Occipital lobe (tissue), 2 donors: ENCODE measurements around the gene NOTCH1. TPM values are rescaled to one million over a fixed set of nuclear protein-coding genes. Genes with fewer than 3 reads are reported as not detected.

Experiments used
- DNase-seq: peaks from one replicate; lab custom pipeline; 2025; lab: John Stamatoyannopoulos, UW
- total RNA-seq: library from RNA; depleted of rRNA; stranded (reverse); fragments of >200 nt; gene quantifications from one replicate; pipeline ENCODE4 v1.2.3, GENCODE V29; 2014

Gene NOTCH1
- total RNA-seq, 1 donor from 2014 or later, result 22.9 TPM

DNA sequence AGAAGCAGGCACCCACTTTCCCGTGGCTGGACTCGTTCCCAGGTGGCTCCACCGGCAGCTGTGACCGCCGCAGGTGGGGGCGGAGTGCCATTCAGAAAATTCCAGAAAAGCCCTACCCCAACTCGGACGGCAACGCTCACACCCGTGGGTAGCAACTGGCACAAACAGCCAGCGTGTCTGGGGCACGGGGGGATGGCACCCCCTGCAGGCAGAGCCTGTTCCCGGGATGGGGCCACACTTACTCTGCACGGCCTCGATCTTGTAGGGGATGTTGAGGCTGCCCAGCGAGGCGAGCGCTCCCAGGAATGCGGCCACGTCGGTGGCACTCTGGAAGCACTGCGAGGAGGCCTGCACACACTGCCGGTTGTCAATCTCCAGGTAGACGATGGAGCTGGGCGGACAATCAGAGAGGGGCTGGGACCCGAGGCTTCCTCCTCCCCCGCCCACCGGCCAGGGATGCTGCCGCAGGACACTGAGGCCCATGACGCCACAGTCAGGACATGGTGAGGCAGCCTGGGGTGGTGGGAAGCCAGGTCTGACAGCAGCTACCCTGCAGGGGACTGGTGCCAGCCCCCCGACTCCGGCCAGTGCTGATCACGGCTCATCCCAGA is 42.8 kb downstream of the NOTCH1 start:
- DNase-seq, result no peak

GRCh38 chr9:136502196-136502595 is 43.7 kb downstream of the NOTCH1 start:
- no peak for DNase-seq

GRCh38 chr9:136501686-136502085 is 44.2 kb downstream of the NOTCH1 start:
- no peak for DNase-seq

DNA sequence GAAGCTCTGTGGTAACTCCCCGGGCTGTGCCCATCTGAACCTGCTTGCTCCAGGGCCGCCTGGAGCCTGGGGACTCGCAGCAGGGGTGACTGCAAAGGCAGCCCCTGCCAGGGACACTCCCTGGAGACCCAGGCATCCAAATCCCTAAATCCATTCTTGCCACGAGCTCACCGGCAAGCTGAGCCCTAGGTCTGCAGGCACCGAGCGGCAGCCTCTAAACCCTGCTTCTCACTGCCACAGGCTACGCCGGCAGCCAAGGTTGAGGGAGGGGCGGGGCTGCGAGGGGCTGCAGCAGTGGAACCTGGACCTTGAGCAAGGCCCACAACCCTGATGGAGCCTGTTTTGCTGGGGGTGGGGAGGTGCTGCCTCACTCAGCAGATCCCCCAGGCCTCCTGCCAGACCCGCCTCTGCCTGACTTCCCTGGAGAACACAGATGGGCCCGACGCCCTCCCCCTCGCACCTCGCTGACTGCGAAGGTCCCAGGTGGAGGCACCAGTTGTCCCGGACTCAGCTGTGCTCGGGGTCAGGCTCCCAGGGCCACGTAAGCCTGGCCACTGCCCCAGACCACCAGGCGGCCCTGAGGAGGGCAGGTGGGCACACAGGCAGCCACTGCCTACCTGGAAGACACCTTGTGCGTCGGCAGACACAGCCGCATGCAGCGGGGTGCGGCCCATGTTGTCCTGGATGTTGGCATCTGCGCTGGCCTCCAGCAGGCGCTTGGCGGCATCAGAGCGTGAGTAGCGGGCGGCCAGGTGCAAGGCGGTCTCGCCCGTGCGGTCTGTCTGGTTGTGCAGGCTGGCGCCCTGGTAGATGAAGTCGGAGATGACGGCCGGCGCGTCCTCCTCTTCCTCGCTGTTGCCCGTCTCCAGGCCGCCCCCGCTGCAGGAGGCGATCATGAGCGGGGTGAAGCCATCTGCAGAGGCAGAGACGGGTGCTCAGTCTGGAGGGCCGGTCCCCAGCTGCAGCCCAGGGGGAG is 45.6 kb downstream of the NOTCH1 start:
- no peak for DNase-seq

DNA sequence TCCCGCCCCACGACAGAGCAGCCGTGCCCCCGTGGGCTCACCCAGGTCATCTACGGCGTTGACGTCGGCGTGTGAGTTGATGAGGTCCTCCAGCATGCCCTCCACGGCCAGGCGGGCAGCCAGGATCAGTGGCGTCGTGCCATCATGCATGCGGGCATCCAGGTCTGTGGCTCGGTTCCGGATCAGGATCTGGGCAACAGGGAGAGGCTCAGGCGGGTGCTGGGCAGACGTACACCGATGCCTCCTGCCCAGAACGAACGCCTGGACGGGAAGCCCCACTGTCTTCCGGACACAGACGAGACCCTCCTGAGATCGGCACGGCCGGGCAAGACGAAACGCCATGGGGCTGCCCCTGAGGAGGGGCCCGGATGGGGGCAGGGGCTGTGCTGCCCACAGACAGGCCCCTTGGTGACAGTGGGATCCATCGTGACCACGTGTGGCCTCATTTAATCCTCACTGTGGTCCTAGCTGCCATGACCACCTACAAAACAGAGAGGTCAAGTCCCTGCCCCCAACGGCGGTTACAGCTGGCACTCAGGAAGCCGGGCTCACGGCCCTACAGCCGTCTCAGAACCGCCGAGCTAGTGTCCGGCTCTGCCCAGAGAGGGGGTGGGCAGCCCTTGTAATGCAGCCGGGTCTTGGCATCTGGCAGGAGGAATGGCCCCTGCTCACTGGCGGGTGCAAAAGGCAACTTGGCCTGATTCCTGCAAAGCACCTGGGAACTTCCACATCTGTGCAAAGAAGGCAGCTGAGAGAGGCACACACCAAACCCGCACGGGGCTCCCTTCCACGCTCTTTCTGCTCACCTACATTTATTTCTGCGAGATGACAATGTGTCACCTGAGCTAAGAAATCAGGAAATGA is 46.5 kb downstream of the NOTCH1 start:
- DNase-seq, result no peak

- DNase-seq, result no peak
These were observed 47.7 kb downstream of the NOTCH1 start for GRCh38 chr9:136497916-136498695.

- no peak for DNase-seq
These were observed 48.8 kb downstream of the NOTCH1 start for GRCh38 chr9:136496801-136497620.

GRCh38 chr9:136496181-136496580 is 49.7 kb downstream of the NOTCH1 start:
- no peak for DNase-seq

DNA sequence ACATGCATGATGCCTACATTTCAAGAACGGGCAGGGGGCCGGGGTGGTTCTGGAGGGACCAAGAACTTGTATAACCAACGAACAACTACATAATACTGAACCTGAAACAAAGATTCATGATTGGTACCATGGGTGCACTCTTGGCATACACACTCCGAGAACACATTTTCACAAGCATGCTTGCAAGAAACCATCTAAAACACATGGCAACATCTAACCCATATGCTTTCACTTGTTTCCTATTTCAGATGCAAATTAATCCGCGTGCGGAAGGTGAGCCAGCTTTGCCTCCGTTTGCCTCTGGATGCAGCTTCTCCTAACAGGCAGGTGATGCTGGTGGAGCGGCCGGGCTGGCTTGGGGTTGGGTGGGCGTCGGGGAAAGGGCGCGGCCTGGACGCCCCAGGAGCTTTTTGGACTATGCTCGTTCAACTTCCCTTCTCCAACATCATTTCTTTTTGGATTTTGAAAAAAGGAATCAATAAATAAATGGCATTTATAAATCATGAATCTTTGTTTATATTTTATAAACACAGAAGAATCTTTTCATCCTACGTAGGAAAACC is 50.5 kb downstream of the NOTCH1 start:
- DNase-seq, result no peak

GRCh38 chr9:136494531-136495215 is 51.2 kb downstream of the NOTCH1 start:
- DNase-seq, result no peak

DNA sequence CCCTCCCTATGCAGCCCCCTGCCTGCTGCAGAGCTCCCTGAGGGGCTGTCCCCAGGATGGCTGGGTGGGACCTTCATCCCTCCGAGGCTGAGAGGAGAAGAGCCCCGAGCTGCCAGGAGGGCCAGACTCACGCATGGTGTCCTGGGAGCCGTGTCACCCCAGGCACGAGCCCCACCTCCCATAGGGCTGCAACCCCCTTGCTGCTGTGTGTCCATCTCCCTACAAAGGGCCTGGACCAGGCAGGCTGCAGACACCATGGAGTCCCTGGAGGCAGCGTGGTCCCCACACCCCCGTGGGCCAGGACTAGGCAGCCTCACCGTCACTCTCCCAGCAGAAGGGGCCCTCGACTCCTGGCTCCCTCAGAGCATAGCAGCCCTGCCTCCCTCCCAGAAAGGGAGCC is 51.8 kb downstream of the NOTCH1 start:
- no peak for DNase-seq

DNA sequence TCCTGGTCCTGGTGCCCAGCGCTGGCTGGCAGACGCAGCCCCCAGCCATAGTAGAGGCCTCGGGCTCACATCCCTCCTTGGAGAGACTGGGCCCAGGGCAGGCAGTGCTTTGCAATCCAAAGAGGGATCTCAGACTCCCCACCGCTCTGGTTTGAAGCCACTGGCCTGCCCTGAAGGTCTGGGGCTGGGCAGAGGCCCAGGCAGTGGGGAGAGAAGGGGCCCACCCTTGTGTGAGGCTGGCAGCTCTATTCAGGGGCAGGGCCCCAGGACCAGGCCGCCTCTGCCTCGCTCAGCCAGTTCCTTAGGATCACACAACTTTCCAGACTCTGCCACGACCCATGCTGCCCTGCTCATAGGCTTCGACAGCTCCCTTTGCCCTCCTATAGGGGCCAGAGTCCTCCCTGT is 52.3 kb downstream of the NOTCH1 start:
- no peak for DNase-seq

DNA sequence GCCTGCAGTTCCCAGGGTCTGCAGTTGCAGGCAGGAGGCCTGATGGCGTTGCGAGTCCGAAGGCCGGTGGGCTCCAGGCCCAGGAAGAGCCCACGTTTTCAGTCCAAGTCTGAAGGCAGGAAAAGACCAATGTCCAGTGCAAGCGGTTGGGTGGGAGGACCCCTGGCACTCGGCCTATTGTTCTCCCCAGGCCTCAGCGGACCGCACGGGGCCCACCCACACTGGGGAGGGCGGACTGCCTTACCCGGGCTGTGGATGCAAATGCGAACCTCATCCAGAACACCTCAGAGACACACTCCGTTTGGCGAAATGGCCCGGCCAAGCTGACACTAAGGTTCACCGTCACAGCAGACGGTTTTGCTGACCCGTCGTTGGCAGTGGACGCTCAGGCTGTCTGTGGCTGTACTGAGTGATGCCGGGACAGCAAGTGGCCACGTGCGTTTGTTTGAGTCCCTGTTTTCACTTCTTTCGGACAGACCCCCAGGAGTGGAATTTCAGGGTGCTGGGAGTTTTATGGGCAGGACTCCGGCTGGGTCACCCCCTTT is 52.8 kb downstream of the NOTCH1 start:
- DNase-seq, result no peak

GRCh38 chr9:136489731-136490130 is 56.1 kb downstream of the NOTCH1 start:
- no peak for DNase-seq

DNA sequence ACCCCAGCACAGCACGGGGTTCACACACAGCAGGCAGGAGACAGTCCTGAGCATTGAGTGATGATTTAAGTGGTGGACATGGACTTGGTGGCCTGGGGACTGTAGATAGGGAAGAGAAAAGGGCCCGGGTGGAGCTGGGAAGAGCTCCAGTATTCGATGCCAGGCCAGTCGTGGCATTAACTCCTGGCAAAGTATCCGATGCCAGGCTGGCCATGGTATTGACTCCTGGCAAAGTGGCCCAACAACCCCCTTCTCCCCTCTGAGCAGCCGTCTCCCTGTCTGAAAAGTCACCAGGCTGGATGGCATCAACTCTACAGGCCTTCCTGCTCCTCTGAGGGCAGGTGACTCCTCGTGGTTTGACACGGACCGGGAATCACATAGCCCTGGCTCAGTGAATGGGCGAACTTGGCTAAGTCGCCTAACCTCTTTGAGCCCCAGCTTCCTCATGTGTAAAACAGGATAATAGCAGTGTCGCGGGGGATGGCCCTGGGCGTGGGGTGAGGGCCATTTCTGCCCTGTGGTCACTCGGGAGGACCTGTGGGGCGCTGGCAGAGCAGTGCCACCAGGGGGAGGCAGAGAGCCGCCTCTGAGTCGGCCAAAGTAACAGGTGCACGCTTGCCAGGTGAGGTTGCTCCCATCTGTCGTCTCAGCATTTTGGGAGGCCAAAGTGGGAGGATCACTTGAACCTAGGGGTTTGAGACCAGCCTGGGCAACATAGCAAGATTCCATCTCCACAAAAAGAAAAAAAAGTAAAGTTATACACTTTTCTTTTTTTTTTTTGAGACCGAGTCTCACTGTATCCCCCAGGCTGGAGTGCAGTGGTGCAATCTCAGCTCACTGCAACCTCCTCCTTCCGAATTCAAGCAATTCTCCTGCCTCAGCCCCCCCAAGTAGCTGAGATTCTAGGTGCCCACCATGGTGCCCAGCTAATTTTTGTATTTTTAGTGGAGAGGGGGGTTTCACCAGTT is 57.3 kb downstream of the NOTCH1 start:
- peak; percentile 25 for DNase-seq

GRCh38 chr9:136487672-136488071 is 58.2 kb downstream of the NOTCH1 start:
- no peak for DNase-seq

DNA sequence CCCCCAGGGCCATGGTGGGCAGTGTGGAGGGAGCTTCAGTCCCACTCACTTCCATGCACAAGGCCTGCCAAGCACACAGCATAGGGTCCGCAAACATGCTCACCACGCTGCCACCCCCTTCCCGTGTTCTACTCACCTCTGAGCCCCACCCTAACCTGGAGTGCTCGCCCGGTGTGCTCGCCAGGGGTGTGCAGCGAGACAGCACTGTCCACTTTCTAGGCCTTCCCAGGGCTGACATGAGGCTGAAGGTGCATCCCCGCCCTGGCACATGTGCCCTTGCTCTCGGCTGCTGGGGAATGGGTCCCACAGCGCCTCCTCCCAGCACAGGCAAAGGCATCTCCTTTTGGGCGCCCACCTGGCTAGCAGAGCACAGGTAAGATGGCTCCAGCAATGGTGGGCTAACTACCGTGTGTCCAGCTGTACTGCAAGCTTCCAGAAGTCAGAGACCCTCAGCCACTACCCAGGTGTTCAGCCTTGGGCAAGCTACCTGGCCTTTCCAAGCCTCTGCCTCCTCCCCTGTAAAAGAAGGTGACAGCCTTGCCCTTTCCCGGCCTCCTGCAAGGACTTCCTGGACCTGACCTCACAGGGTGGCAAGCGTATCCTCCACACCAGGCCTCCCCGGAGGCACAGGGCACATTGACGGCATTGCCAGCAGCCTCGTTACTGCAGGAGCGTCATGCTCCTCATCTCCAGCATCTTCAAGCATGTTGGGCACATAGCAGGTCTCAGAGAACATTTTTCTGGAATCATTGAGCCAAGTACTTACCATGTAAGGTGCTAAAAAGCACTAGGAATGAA is 58.8 kb downstream of the NOTCH1 start:
- no peak for DNase-seq
